CD14-positive monocyte (primary cell): ENCODE results near the gene H1-8. TPM values are rescaled to one million over a fixed set of nuclear protein-coding genes. Genes with fewer than 3 reads are reported as not detected.

Experiments used
- DNase-seq, 3 donors: peaks; one replicate each; pipeline ENCODE4 v3.0.0-alpha.2; 2011 to 2022
- H2AFZ ChIP-seq: 2 replicates; pipeline ENCODE4 v1.6.0; 2012; ENCODE audit warnings: mild to moderate bottlenecking, low read depth, low read length, inconsistent platforms; ENCODE audit not compliant: insufficient read depth, poor library complexity, severe bottlenecking
- H3K27ac ChIP-seq, 2 donors: 1 replicate in 1 of 2; 2 replicates in 1 of 2; pipeline ENCODE4 v1.5.1; 2012 to 2013; ENCODE audit warnings: low read length in 2 of 2, control low read depth in 1 of 2, inconsistent platforms in 1 of 2, low read depth in 1 of 2, mild to moderate bottlenecking in 1 of 2
- H3K27me3 ChIP-seq, 2 donors: one replicate each; pipeline versions ENCODE4 v1.6.0 to v1.6.1; 2011 to 2013; ENCODE audit warnings: low read length in 2 of 2; ENCODE audit not compliant: control insufficient read depth in 2 of 2, insufficient read depth in 2 of 2
- H3K36me3 ChIP-seq, 2 donors: replicated peaks in 1 of 2; 1 replicate in 1 of 2; 2 replicates in 1 of 2; pipeline versions ENCODE4 v1.5.1 to v1.6.1; 2012 to 2013; ENCODE audit warnings: low read length in 2 of 2, control low read depth in 1 of 2, inconsistent platforms in 1 of 2, mild to moderate bottlenecking in 1 of 2; ENCODE audit not compliant: insufficient read depth in 2 of 2, control insufficient read depth in 1 of 2
- H3K4me1 ChIP-seq, 2 donors: 1 replicate in 1 of 2; 2 replicates in 1 of 2; pipeline versions ENCODE4 v1.5.1 to v1.6.1; 2012 to 2013; ENCODE audit warnings: low read length in 2 of 2, control low read depth in 1 of 2, inconsistent platforms in 1 of 2, mild to moderate bottlenecking in 1 of 2, moderate library complexity in 1 of 2; ENCODE audit not compliant: insufficient read depth in 2 of 2, control insufficient read depth in 1 of 2
- H3K4me2 ChIP-seq: replicated peaks from 2 replicates; pipeline ENCODE3; 2012; ENCODE audit warnings: low read length, moderate library complexity, mild to moderate bottlenecking; ENCODE audit not compliant: poor library complexity, severe bottlenecking; ENCODE audit errors: extremely low read depth
- H3K4me3 ChIP-seq, 3 experiments: fragments of 200-600 bp in 1 of 3; sonication (generic) in 1 of 3; replicated peaks in 1 of 3; 1 replicate in 2 of 3; 2 replicates in 1 of 3; pipeline ENCODE4 v1.5.1; 2011 to 2013; ENCODE audit warnings: low read length in 3 of 3, mild to moderate bottlenecking in 3 of 3, control low read depth in 2 of 3, low read depth in 2 of 3, inconsistent platforms in 1 of 3, moderate library complexity in 1 of 3
- H3K79me2 ChIP-seq: 2 replicates; pipeline ENCODE4 v1.6.0; 2012; ENCODE audit warnings: mild to moderate bottlenecking, control low read depth, inconsistent platforms, low read length, moderate library complexity; ENCODE audit not compliant: insufficient read depth
- H3K9ac ChIP-seq: 2 replicates; pipeline ENCODE4 v1.6.0; 2017; ENCODE audit warnings: low read length, mild to moderate bottlenecking; ENCODE audit not compliant: insufficient read depth, poor library complexity, severe bottlenecking
- H3K9me3 ChIP-seq, 2 donors: replicated peaks in 1 of 2; 1 replicate in 1 of 2; 2 replicates in 1 of 2; pipeline versions ENCODE4 v1.5.1 to v1.6.1; 2012 to 2013; ENCODE audit warnings: low read length in 2 of 2, control low read depth in 1 of 2; ENCODE audit not compliant: control insufficient read depth in 1 of 2, insufficient read depth in 1 of 2
- H4K20me1 ChIP-seq: 2 replicates; pipeline ENCODE4 v1.6.0; 2012; ENCODE audit warnings: mild to moderate bottlenecking, low read length, control low read depth, moderate library complexity; ENCODE audit not compliant: insufficient read depth
- H3K27ac Mint-ChIP-seq, 7 donors: one replicate each; pipeline ENCODE4 v1.8.0; 2020; ENCODE audit warnings: mild to moderate bottlenecking in 7 of 7, mixed read lengths in 7 of 7, moderate library complexity in 6 of 7, inconsistent platforms in 2 of 7
- H3K27me3 Mint-ChIP-seq, 3 donors: one replicate each; pipeline ENCODE4 v1.8.0; 2021 to 2022; ENCODE audit warnings: low read depth in 3 of 3, mild to moderate bottlenecking in 3 of 3, mixed read lengths in 3 of 3, moderate library complexity in 3 of 3, inconsistent platforms in 1 of 3
- H3K36me3 Mint-ChIP-seq, 2 donors: one replicate each; pipeline ENCODE4 v1.8.0; 2020; ENCODE audit warnings: mixed read lengths in 2 of 2, inconsistent platforms in 1 of 2, mild to moderate bottlenecking in 1 of 2
- H3K4me1 Mint-ChIP-seq: one replicate; pipeline ENCODE4 v1.8.0; 2020; ENCODE audit warnings: mild to moderate bottlenecking, mixed read lengths
- H3K4me3 Mint-ChIP-seq, 2 donors: one replicate each; pipeline ENCODE4 v1.8.0; 2020; ENCODE audit warnings: mild to moderate bottlenecking in 2 of 2, mixed read lengths in 2 of 2, moderate library complexity in 1 of 2
- H3K9me3 Mint-ChIP-seq, 7 donors: one replicate each; pipeline ENCODE4 v1.8.0; 2020 to 2022; ENCODE audit warnings: mixed read lengths in 7 of 7, mild to moderate bottlenecking in 6 of 7, moderate library complexity in 6 of 7, inconsistent platforms in 2 of 7
- CTCF ChIP-seq: fragments of 200-600 bp; IDR thresholded peaks from one replicate; pipeline ENCODE4 v1.8.0; 2022; ENCODE audit warnings: antibody characterized with exemption, mild to moderate bottlenecking
- WGBS: methylation state at CpG from one replicate; pipeline ENCODE4 v1.1.5; 2013; ENCODE audit warnings: missing lambda C conversion rate; ENCODE audit not compliant: insufficient coverage; 5-methylcytosine and 5-hydroxymethylcytosine counted together
- intact Hi-C, 2 donors: fragments of 100-400 bp; cut with micrococcal nuclease; formaldehyde crosslinking; loops; one replicate each; pipeline versions ENCODE4 v1.15.0 to v1.15.1; 2023
- polyA plus RNA-seq, 3 donors: library from polyadenylated mRNA; depleted of rRNA in 1 of 3; unstranded in 2 of 3; stranded (reverse) in 1 of 3; fragments of 300-500 nt in 2 of 3; fragments of >200 nt in 1 of 3; fragmentation: Illumina TruSeq in 2 of 3; gene quantifications; 1 replicate in 2 of 3; 2 replicates in 1 of 3; pipeline ENCODE4 v1.2.3, GENCODE V29; 2012 to 2021

The H1-8 gene
- polyA plus RNA-seq, 3 donors = not detected

- intact Hi-C loops = loop anchor here in 1 of 2 donors (2.0 to 5.0 kb wide), 2 partner anchors 19 to 71 kb away; partner anchors contain the start of gene RHO
- Histone ChIP-seq H4K20me1 (peaks cover 85% of the 10 kb centered on the region), H3K9me3 (no peaks in the 10 kb centered on the region), H3K4me1 (peaks cover 96 to 100% of the 10 kb centered on the region in 2 donors), H3K27me3 (no peaks in the 10 kb centered on the region), H3K36me3 (peaks cover 0 to 19% of the 10 kb centered on the region in 2 donors), H3K79me2 (peaks cover 95% of the 10 kb centered on the region), H3K27ac (peak overlapping the region; percentile 60 to 90), H3K4me2 (peak overlapping the region; percentile 56), H2AFZ (no peak overlapping the region), H3K9ac (peak overlapping the region; percentile 4), H3K4me3 (no peak overlapping the region)
- Mint-ChIP-seq H3K27ac (peak overlapping the region in 6 of 7 donors; percentile 31 to 86 (median 68)), H3K27me3 (peaks cover 0 to 2% (median 0%) of the 10 kb centered on the region in 3 donors), H3K36me3 (peaks cover 19 to 43% of the 10 kb centered on the region in 2 donors), H3K4me1 (peaks cover 97% of the 10 kb centered on the region), H3K4me3 (no peak overlapping the region), H3K9me3 (peaks cover 0 to 6% (median 0%) of the 10 kb centered on the region in 7 donors)
- 75% methylated on average over 2 of the region's 5 CpGs for WGBS
- no peak for DNase-seq
- no peak for TF ChIP-seq CTCF
These were observed 55.0 kb downstream of the H1-8 start for GRCh38 chr3:129598000-129598381.

GRCh38 chr3:129598484-129598883 lies 55.5 kb downstream of the H1-8 start:
- peaks cover 0 to 3% (median 0%) of the 10 kb centered on the region in 7 donors for H3K9me3 Mint-ChIP-seq
- peaks cover 96 to 100% of the 10 kb centered on the region in 2 donors for H3K4me1 ChIP-seq

More at GRCh38 chr3:129598484-129598883, 55.5 kb downstream of the H1-8 start:
- Histone ChIP-seq H4K20me1 (peaks cover 90% of the 10 kb centered on the region), H3K9me3 (no peaks in the 10 kb centered on the region), H3K27ac (peak overlapping the region; percentile 83 to 90), H3K4me2 (no peak overlapping the region), H2AFZ (no peak overlapping the region), H3K27me3 (no peaks in the 10 kb centered on the region), H3K4me3 (peak overlapping the region in 1 of 3 experiments; percentile 53), H3K79me2 (peaks cover 95% of the 10 kb centered on the region), H3K36me3 (peaks cover 0 to 19% of the 10 kb centered on the region in 2 donors), H3K9ac (no peak overlapping the region)
- intact Hi-C loops = loop anchor here in 1 of 2 donors (2.0 to 5.0 kb wide), 2 partner anchors 20 to 71 kb away; partner anchors contain the start of gene RHO
- Mint-ChIP-seq H3K27me3 (peaks cover 0 to 2% (median 0%) of the 10 kb centered on the region in 3 donors), H3K4me1 (peaks cover 97% of the 10 kb centered on the region), H3K36me3 (peaks cover 17 to 45% of the 10 kb centered on the region in 2 donors), H3K27ac (peak overlapping the region in 6 of 7 donors; percentile 86 to 96 (median 94)), H3K4me3 (peak overlapping the region in 1 of 2 donors; percentile 12)
- TF ChIP-seq CTCF = no peak
- no peak for DNase-seq
- WGBS = 100% methylated on average over 4 of the region's 11 CpGs
